Stimulated activated CD4-positive, alpha-beta T cell treated with anti-CD3 and anti-CD28 coated beads, Interleukin-1b, Interleukin-23, amount 100 ng/mL, for 24 hours (primary cell): ENCODE data around the gene SLC22A23.

Experiments
- DNase-seq, 4 experiments: peaks; one replicate each; pipeline ENCODE4 v3.0.0-alpha.2; 2020; ENCODE audit warnings: low read depth in 4 of 4, low spot score in 1 of 4

Gene SLC22A23

GRCh38 chr6:3446184-3446583 lies 10.7 kb downstream of the SLC22A23 start:
- DNase-seq = no peak

- DNase-seq = no peak
Measured at GRCh38 chr6:3444276-3445088, 12.4 kb downstream of the SLC22A23 start.

GRCh38 chr6:3443221-3443515 lies 13.7 kb downstream of the SLC22A23 start:
- no peak for DNase-seq

- DNase-seq = no peak
Measured at GRCh38 chr6:3442431-3443220, 14.2 kb downstream of the SLC22A23 start.

GRCh38 chr6:3440911-3441310 lies 15.9 kb downstream of the SLC22A23 start:
- no peak for DNase-seq

- DNase-seq = no peak
Measured at GRCh38 chr6:3439961-3440360, 16.9 kb downstream of the SLC22A23 start.

GRCh38 chr6:3438190-3439167 lies 18.4 kb downstream of the SLC22A23 start:
- DNase-seq = no peak

GRCh38 chr6:3433005-3433404 lies 23.8 kb downstream of the SLC22A23 start:
- DNase-seq = no peak

- no peak for DNase-seq
Measured at GRCh38 chr6:3432416-3432815, 24.4 kb downstream of the SLC22A23 start.

- no peak for DNase-seq
Measured at GRCh38 chr6:3431994-3432393, 24.9 kb downstream of the SLC22A23 start.

GRCh38 chr6:3429211-3429610 lies 27.6 kb downstream of the SLC22A23 start:
- no peak for DNase-seq

- no peak for DNase-seq
Measured at GRCh38 chr6:3428700-3429099, 28.1 kb downstream of the SLC22A23 start.

- DNase-seq = no peak
Measured at GRCh38 chr6:3428247-3428646, 28.6 kb downstream of the SLC22A23 start.

GRCh38 chr6:3427687-3428085 lies 29.2 kb downstream of the SLC22A23 start:
- no peak for DNase-seq

GRCh38 chr6:3426927-3427686 lies 29.7 kb downstream of the SLC22A23 start:
- DNase-seq = no peak

GRCh38 chr6:3426091-3426926 lies 30.5 kb downstream of the SLC22A23 start:
- no peak for DNase-seq

- no peak for DNase-seq
Measured at GRCh38 chr6:3425574-3425973, 31.3 kb downstream of the SLC22A23 start.

- DNase-seq = no peak
Measured at GRCh38 chr6:3424185-3424927, 32.5 kb downstream of the SLC22A23 start.
